CD4-positive, alpha-beta T cell treated with Interleukin-21 for 1 hour (primary cell): Measurements from ENCODE around the gene EGLN1.
"Not testable (repeated sequence)": the region's sequence is repeated elsewhere in the genome, so short reads cannot be mapped to it uniquely, and the experiment has no call there.

Source experiments
- DNase-seq: peaks from one replicate; pipeline ENCODE4 v3.0.0-alpha.2; 2020

Gene EGLN1

DNA sequence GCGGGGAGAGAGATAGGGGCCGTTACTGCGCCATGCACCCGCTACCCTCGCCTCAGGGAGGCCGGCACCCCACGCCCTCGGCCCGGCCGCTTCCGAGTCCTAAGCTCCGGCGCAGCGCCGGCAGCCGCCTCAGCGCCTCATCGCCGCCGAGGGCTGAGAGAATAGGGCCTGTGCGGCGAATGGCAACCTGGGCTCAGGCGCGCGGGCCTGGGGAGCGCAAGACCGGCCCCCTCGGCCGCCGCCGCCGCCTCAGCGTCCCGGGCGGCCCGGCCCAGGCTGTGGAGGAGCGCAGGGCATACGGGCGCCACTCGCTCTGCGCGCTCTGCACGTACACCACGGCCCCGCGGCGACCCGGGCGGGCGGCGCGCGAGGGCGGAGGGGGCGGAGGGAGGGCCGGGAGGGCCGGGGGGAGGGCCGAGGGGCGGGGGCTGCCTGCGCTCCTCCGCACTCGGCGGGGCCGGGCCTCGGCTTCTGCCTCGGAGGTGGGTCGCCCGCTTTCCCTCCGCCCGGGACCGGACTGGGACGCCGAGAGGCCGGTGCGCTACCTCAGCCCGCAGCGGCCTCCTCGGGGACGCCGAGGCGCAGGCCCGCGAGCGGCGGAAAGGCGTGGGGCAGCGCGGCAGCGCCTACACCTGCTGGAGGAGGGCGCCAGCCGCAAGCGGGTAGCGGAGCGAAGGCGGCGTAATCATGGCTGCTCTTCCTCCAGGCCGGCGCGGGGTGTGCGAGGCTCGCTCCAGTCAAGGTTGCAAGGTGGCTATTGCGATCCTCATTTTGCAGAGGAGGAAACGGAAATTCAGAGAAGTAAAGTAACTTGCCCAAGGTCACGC lies at the start of gene EGLN1:
Gene EGLN1, minus strand, starts transcription at position 317 of the 827 bp plus-strand sequence. CDS start 399 bp downstream, outside the sequence.
- DNase-seq = peak; percentile 84

DNA sequence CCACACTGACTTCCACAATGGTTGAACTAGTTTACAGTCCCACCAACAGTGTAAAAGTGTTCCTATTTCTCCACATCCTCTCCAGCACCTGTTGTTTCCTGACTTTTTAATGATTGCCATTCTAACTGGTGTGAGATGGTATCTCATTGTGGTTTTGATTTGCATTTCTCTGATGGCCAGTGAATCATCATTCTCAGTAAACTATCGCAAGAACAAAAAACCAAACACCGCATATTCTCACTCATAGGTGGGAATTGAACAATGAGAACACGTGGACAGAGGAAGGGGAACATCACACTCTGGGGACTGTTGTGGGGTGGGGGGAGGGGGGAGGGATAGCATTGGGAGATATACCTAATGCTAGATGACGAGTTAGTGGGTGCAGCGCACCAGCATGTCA lies 49.4 kb upstream of the EGLN1 start:
- DNase-seq = not testable (repeated sequence)

DNA sequence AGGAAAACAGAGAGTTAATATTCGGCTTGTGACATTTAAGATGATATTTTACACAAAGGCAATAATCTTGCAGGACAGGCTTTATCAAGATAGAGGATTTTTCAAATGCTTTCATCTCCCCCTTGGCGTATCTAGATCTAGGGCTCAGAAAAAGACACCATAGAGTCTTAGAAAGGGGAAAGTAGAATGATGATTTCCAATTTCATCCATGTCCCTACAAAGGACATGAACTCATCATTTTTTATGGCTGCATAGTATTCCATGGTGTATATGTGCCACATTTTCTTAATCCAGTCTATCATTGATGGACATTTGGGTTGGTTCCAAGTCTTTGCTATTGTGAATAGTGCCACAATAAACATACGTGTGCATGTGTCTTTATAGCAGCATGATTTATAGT lies 48.9 kb upstream of the EGLN1 start:
- DNase-seq = not testable (repeated sequence)

DNA sequence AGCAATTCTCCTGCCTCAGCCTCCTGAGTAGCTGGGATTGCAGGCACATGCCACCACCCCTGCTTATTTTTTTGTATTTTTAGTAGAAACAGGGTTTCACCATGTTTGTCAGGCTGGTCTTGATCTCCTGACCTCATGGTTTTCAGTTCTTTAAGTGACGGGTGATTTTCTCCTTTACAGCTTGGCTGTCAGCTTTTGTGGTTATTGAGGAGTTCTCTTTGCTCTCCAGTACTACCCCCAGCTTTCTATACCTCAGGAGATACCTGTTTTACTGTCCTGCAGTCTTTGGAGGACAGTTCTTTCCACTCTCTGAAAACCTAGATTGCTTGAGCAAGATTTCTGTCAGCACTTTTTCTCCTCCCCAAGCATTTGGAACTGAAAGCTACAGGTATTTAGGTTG lies 45.9 kb upstream of the EGLN1 start:
- DNase-seq = no peak

DNA sequence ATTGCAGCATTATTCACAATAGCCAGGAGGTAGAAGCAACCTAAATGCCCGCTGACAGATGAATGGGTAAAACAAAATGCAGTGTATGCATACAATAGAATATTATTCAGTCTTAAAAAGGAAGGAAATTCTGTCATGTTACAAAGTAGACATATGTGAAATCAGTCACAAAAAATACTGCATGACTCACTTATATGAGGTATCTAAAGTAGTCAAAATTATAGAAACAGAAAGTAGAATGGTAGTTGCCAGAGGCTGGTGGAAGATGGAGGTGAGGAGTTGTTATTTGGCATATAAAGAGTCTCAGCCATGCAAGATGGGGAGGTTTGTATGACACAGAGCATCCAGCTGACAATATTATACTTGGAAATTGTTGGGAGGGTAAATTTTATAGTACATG lies 43.0 kb upstream of the EGLN1 start:
- DNase-seq = no peak

DNA sequence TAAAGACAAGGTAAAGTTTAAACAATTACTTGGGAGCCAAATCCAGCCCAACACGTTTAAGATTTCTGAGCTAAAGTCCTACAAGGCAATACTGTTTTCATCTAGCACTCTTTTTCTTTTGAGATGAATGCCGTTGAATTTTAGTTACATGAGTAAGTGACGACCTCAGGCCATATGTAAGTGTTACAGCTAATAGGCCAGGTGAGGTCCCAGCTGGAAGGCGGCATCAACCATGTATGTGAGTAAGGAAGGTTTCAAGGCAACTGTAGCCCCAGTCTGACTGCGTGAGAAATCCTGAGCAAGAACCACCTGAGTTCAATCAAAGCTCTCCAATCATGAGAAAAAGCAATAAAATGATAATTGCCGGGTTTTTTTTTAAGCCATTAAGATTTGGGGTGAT lies 41.5 kb upstream of the EGLN1 start:
- DNase-seq = no peak

DNA sequence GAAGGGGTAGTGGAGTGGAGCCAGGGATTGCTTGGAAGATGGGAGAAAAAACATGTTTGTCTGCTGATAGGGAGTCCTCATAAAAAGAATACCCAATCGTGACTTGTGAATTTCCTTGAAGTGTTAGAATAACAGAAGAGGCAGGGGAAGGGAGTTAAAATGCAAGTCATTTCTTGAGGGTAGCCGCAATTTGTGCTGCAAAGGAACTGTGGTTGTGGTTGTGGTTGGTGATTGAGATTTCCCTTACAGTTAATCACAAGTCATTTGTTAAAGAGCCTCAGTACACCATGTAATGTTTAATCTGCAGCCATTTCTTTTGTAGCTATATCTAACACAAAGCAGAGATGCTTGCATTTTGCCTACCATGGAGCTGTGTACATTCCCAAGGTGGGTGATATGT lies 38.5 kb upstream of the EGLN1 start:
- DNase-seq = peak; percentile 73

DNA sequence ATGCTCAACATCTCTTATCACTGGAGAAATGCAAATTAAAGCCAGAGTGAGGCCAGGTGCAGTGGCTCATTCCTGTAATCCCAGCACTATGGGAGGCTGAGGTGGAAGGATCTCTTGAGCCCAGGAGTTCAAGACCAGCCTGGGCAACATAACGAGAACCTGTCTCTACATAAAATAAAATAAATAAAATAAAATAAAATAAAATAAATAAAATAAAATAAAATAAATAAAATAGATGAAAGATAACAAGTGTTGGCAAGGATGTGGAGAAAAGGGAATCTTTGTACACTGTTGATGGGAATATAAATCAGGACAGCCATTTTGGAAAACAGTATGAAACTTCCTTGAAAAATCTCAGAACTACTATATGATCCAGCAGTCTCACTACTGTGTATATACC lies 37.4 kb upstream of the EGLN1 start:
- DNase-seq = not testable (repeated sequence)

DNA sequence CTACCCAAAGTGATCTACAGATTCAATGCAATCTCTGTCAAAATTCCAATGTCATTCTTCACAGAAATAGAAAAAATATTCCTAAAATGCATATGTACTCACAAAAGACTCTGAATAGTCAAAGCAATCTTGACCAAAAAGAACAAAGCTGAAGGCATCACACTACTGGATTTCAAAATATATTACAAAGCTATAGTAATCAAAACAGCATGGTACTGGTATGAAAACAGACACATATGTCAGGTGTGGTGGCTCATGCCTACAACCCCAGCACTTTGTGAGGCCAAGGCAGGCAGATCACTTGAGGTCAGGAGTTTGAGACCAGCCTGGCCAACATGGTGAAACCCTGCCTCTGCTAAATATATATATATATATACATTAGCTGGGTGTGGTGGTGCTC lies 35.9 kb upstream of the EGLN1 start:
- not testable (repeated sequence) for DNase-seq

DNA sequence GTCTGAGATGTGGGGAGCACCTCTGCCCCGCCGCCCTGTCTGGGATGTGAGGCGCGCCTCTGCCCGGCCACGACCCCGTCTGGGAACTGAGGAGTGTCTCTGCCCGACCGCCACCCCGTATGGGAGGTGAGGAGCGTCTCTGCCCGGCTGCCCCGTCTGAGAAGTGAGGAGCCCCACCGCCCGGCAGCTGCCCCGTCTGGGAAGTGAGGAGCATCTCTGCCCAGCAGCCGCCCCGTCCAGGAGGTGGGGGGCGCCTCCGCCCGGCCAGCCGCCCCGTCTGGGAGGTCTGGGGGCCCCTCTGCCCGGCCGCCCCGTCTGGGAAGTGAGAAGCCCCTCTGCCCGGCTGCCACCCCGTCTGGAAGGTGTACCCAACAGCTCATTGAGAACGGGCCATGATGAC lies 32.0 kb upstream of the EGLN1 start:
- DNase-seq = not testable (repeated sequence)

DNA sequence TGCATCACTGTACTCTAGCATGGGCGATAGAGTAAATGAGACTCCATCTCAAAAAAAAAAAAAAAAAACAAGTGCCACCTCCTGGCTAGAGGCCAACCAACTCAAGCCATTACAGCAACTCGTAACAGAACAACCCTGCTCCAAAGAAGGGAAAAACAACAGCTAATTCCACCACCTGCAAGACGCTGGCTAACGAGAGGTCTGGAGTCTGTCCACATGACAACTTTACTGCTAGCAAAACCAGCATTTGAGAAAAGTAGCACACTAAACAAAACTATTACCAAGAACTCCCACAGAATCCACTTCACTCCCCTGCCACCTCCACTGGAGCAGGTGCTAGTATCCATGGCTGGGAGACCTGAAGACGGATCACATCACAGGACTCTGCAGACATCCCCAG lies 24.1 kb upstream of the EGLN1 start:
- no peak for DNase-seq

DNA sequence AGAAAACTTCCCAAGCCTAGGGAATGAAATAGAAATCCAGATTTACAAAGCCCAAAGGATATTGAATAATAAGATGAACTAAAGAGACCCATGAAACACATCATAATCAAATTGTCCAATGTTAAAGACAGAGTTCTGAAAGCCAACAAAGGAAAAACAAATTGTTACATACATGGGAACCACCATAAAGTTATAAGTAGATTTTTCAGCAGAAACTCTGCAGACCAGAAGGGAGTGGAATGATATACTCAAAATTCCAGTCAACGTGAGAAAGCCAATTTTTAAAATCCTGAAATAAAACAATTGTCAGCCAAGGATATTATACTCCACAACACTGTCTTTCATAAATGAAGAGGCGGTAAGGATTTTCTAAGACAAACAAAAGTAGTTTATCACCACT lies 22.0 kb upstream of the EGLN1 start:
- no peak for DNase-seq

DNA sequence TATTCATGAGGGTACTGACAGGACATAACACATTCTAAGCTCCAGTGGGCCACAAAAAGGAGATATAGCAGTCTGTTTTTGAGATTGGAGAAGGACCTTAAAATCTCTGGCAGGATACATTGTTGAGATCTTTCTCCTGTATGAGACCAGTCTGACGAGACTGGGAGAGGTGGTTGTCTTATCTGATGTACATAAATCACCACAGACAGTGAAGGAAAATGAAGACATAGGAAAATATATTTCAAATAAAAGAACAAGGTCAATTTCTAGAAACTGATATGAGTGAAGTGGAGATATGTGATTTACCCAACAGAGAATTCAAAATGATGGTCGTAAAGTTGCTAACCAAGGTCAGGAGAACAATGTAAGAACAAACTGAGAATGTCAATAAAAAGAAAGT lies 21.3 kb upstream of the EGLN1 start:
- no peak for DNase-seq

DNA sequence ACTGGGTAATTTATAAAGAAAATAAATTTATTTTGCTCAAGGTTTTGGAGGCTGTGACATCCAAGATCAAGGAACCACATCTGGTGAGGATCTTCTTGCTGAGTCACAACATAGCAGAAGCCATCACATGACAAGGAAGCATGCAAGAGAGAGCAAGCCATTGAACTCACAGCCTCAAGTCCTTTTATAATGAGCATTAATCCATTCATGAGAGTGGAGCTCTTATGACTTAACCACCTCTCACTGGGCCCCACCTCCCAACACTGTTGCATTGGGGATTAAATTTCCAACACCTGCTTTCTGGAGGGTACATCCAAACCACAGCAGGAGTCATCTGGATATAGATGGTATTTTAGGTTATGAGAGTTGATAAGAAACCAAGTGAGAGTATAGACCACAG lies 20.6 kb upstream of the EGLN1 start:
- no peak for DNase-seq

DNA sequence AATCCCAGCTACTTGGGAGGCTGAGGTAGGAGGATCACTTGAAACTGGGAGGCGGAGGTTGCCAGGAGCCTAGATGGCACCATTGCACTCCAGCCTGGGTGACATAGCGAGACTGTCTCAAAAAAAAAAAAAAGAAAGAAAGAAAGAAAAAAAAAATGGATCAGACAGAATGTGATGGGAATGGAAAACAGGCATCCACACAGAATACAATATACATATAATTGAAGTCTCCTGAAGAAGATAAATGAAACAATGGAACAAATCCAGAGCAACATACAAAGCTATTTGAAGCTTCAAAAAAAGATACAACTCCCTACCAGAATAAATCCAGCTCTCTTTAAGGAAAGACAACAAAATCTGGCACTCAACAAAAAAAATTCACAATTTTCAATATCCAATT lies 10.9 kb upstream of the EGLN1 start:
- no peak for DNase-seq

DNA sequence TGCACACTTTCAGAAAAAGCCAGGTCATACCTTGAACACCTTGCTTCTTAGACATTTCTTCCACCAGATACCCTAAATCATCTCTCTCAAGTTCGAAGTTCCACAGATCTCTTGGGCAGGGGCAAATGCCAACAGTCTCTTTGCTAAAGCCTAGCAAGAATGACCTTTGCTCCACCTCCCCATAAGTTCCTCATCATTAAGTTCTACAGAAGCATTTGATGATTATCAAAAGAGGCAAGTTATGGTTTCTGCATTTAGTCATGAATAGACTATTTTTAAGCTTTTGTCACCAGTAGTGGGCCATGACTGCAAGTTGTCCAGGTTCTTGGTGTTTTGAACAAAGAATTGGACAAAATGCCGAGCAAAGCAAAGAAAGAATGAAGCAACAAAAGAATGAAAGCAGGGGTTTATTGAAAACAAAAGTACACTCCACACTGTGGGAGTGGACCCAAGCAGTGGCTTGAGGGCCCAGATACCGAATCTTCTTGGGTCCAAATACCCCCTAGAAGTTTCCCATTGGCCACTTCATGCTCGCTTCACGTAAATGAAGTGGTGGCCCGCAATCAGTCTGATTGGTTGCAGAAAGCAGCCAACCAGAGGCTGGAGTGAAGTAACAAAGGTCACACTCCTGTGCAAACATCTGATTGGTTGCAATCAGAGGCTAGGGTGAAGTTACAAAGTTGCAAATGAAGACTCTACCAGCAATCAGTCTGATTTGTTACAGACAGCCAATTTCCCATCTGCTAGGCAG lies 9.8 kb upstream of the EGLN1 start:
- no peak for DNase-seq

DNA sequence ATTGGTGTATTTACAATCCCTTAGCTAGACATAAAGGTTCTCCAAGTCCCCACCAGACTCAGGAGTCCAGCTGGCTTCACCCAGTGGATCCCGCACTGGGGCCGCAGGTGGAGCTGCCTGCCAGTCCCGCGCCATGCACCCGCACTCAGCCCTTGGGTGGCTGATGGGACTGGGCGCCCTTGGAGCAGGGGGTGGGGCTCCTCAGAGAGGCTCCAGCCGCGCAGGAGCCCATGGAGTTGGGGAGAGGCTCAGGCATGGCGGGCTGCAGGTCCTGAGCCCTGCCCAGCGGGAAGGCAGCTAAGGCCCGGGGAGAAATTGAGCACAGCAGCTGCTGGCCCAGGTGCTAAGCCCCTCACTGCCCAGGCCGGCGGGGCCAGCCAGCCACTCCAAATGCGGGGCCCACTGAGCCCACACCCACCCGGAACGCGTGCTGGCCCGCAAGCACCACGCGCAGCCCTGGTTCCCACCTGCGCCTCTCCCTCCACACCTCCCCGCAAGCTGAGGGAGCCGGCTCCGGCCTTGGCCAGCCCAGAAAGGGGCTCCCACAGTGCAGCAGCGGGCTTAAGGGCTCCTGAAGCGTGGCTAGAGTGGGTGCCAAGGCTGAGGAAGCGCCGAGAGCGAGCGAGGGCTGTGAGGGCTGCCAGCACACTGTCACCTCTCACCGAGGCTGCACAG lies 8.7 kb upstream of the EGLN1 start:
- not testable (repeated sequence) for DNase-seq

DNA sequence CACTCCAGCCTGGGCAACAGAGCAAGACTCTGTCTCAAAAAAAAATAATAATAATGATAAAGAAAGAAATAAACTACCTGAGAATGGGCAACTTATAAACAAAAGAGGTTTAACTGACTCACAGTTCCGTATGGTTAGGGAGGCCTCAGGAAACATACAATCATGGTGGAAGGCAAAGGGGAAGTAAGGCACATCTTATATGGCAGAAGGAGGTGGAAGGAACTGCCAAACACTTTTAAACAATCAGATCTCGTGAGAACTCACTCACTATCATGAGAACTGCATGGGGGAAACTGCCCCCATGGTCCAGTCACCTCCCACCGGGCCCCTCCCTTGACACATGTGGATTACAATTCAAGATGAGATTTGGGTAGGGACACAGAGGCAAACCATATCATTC lies 6.3 kb upstream of the EGLN1 start:
- DNase-seq = no peak

DNA sequence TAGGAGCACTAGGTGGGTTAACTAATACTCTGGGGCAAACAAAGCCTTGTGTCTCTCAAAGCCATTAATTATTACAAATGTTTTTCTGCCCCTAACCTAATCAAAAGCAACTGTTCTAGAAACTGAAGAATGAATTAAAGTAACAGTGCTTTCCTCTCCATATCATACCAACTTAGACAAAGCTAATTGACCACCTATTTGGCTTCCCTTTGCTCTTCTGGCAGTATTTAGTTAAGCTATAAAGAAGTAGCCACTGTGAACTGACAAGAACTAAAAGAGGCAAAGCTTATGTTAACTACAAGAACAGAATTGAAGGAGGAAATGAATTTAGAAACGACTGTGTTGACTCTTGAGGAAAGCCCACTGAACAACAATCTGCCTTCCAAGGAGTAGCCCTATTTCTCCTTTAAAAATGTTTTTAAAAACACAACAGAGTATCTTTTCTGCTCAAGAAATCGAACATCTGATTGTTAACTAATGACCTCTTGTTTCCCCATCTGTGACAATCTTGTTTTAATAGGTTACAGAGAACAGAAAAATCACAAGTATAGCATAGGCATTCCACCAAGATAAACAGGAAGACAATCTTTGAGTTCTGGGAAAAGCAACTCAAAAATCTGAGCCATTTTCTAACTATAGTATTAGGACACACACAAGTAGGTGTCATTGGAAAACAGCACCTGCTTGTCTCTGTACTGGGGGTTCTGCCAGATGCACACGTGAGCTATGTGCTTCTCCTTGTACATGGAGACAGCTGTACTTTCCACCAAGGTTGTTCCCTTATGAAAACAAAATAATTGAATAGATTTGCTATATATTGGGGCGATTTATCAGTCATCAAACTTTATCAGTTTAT lies 3.1 kb upstream of the EGLN1 start:
- DNase-seq = no peak

DNA sequence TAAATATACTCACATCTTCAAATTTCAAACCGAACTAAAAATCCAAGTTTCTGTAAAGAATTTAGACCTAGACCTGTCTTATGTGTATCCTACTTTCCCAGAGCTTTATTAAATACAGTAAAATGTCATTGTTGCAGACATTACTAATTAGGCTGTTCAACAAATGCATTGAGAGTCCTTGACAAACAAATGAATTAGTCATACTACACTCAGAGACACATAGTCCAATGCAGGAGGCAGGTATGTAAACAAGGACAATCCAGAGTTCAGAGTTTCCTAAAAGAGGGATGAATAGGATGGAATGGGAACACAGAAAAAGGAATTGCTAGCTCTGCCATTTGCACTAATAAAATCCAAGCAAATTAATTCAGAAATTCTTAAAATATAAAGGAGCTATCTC lies 1.6 kb upstream of the EGLN1 start:
- no peak for DNase-seq

DNA sequence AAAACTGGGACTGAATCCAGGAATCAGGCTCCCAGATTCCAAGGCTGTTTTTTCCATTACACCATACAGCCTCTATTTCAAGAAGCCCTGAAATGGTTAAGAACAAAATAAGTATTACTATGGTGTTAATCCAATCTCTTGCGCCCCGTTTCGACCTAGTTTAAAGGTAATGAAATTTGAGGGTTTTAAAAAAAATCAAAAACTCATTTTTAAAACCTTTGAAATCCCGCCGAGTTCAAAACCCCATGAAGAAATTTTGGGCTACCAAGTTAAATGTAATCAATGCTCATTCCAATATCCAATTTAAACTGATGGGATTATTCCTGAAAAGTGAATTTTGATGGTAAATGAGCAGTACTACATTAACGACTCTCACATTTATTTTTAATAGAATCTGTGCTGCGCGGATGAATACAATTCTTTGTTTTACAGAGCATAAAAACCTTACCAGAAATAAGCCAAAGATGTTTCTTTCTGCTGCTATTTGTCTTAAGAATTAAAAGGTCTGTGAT lies 767 bp upstream of the EGLN1 start:
- DNase-seq = no peak

DNA sequence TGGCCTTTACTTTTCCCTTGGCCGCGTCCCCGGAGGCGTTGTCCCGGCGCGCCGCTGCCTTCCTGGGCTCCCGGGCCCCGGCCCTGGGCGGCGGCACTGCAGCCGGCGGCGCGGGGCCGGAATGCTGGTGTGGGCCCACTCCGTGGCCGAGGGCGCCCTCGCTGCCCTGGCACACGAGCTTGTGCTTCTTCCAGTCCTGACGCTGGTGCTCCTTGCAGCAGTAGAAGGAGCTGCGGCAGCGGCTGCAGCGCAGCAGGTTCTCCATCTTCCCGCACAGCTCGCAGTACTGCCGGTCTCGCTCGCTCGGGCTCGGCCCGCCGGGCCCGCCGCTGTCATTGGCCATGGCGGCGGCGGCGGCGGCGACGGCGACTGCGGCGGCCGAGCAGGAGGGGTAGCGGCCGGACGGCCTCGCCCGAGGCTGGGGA lies 529 bp downstream of the EGLN1 start:
- peak; percentile 45 for DNase-seq
